ENCODE data around the gene AK3.

AK3 gene

DNA sequence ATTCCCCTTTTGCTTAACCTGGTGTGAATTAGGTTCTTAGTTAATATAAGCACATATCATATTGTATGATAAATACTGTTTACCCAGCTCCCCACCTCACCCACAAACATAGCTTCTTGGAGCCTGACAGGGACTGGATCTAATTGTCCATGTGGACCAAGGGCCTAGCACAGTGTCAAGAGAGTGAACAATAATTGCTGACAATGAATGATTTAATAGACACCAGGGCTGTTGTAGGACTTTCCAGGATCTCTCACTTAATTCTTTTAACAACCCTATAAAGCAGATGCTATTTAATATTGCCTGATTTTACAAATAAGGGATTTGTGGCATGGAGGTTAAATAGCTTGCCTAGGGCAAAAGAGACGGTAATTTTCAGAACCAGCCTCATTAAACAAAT lies 24.8 kb downstream of the AK3 start:
- H3K36me3 ChIP-seq (replicated peaks; ENCODE audit: low read depth, low read length) = peaks cover 44% of the 10 kb centered on the region
- H2AFZ ChIP-seq (ENCODE audit: low read depth, low read length) = no peak overlapping the region
- no peaks in the 10 kb centered on the region for H3K9me3 ChIP-seq (ENCODE audit: insufficient read depth, low read length)
- H4K20me1 ChIP-seq (ENCODE audit: insufficient read depth, low read length) = no peaks in the 10 kb centered on the region
- H3K9ac ChIP-seq (ENCODE audit: low read length) = no peak overlapping the region
- H3K27ac ChIP-seq (ENCODE audit: low read length) = no peak overlapping the region
- H3K4me2 ChIP-seq (ENCODE audit: low read length) = no peak overlapping the region
- H3K27me3 ChIP-seq (ENCODE audit: low read depth, low read length) = no peaks in the 10 kb centered on the region
- no peaks in the 10 kb centered on the region for H3K4me1 ChIP-seq (ENCODE audit: low read length)
- H3K79me2 ChIP-seq (ENCODE audit: low read length) = peaks cover 6% of the 10 kb centered on the region
- no peak overlapping the region for H3K4me3 ChIP-seq (ENCODE audit: low read length)
- no peak for TF ChIP-seq CTCF (IDR thresholded peaks at IDR 0.05; ENCODE audit: low read depth, low read length)
- TF ChIP-seq EZH2phosphoT487 (IDR thresholded peaks at IDR 0.05; ENCODE audit: low read depth) = no peak

DNA sequence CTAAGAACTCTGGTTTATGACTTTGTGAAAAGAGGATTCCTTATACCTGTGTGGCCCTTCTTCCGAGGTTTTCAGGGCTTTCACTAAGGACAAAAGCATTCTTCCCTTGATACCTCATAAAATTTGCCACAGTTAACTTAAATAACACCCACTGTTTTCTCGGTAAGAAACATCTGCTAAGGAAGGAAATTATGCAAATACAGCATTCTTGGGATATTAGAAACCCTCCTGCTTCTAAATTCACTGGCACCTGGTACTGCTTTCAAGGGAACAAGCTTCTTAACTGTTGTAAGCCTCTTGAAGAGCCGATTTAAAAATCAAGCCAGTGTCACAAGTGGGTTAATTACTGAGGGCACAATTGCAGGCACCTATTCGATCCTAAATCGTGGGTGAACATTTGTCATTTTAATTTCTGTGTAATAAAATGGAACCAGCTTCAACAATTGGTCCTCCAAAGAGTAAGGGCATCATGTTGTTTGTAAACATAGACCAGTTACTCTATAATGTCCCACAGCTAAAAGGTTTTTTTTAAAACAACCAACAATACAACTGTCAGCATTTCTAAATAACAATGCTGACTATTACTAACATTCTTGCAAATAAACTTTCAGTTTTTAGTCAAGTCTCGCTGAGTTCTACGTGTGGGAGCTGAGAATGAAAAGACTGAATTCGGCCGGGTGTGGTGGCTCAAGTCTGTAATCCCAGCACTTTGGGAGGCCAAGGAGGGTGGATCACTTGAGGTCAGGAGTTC lies 26.6 kb downstream of the AK3 start:
- Histone ChIP-seq H3K9me3 (ENCODE audit: insufficient read depth, low read length) (no peaks in the 10 kb centered on the region), H3K9ac (ENCODE audit: low read length) (no peak overlapping the region), H3K36me3 (replicated peaks; ENCODE audit: low read depth, low read length) (peaks cover 43% of the 10 kb centered on the region), H3K27ac (ENCODE audit: low read length) (no peak overlapping the region), H3K27me3 (ENCODE audit: low read depth, low read length) (no peaks in the 10 kb centered on the region), H4K20me1 (ENCODE audit: insufficient read depth, low read length) (no peaks in the 10 kb centered on the region), H3K4me3 (ENCODE audit: low read length) (no peak overlapping the region), H3K4me1 (ENCODE audit: low read length) (no peaks in the 10 kb centered on the region), H3K79me2 (ENCODE audit: low read length) (peaks cover 6% of the 10 kb centered on the region), H2AFZ (ENCODE audit: low read depth, low read length) (no peak overlapping the region), H3K4me2 (ENCODE audit: low read length) (no peak overlapping the region)
- no peak for TF ChIP-seq CTCF (IDR thresholded peaks at IDR 0.05; ENCODE audit: low read depth, low read length)
- TF ChIP-seq EZH2phosphoT487 (IDR thresholded peaks at IDR 0.05; ENCODE audit: low read depth) = no peak

DNA sequence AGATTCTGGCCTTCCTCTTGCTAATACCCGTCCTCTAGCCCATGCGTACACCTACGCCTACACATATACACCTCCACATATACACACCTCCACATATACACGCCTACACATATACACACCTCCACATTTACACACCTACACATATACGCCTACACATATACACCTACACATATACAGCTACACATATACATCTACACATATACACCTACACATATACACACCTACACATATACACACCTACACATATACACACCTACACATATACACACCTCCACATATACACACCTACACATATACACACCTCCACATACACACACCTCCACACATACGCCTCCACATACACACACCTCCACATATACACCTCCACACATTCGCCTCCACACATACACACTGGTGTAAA lies 27.2 kb downstream of the AK3 start:
- Histone ChIP-seq H3K9me3 (ENCODE audit: insufficient read depth, low read length) (no peaks in the 10 kb centered on the region), H3K79me2 (ENCODE audit: low read length) (peaks cover 6% of the 10 kb centered on the region), H3K36me3 (replicated peaks; ENCODE audit: low read depth, low read length) (peaks cover 44% of the 10 kb centered on the region), H2AFZ (ENCODE audit: low read depth, low read length) (no peak overlapping the region), H3K9ac (ENCODE audit: low read length) (no peak overlapping the region), H3K4me3 (ENCODE audit: low read length) (no peak overlapping the region), H3K27me3 (ENCODE audit: low read depth, low read length) (no peaks in the 10 kb centered on the region), H3K27ac (ENCODE audit: low read length) (no peak overlapping the region), H4K20me1 (ENCODE audit: insufficient read depth, low read length) (no peaks in the 10 kb centered on the region), H3K4me2 (ENCODE audit: low read length) (no peak overlapping the region), H3K4me1 (ENCODE audit: low read length) (no peaks in the 10 kb centered on the region)
- no peak for TF ChIP-seq CTCF (IDR thresholded peaks at IDR 0.05; ENCODE audit: low read depth, low read length)
- TF ChIP-seq EZH2phosphoT487 (IDR thresholded peaks at IDR 0.05; ENCODE audit: low read depth) = no peak

GRCh38 chr9:4709380-4709779 lies 31.6 kb downstream of the AK3 start:
- no peak overlapping the region for H3K4me3 ChIP-seq (ENCODE audit: low read length)
- H3K27me3 ChIP-seq (ENCODE audit: low read depth, low read length) = no peaks in the 10 kb centered on the region
- H3K4me2 ChIP-seq (ENCODE audit: low read length) = no peak overlapping the region
- no peak overlapping the region for H2AFZ ChIP-seq (ENCODE audit: low read depth, low read length)
- H3K4me1 ChIP-seq (ENCODE audit: low read length) = no peaks in the 10 kb centered on the region
- H3K9ac ChIP-seq (ENCODE audit: low read length) = no peak overlapping the region
- peaks cover 6% of the 10 kb centered on the region for H3K79me2 ChIP-seq (ENCODE audit: low read length)
- no peaks in the 10 kb centered on the region for H4K20me1 ChIP-seq (ENCODE audit: insufficient read depth, low read length)
- no peak for TF ChIP-seq CTCF (IDR thresholded peaks at IDR 0.05; ENCODE audit: low read depth, low read length)
- no peak for TF ChIP-seq EZH2phosphoT487 (IDR thresholded peaks at IDR 0.05; ENCODE audit: low read depth)
- peaks cover 28% of the 10 kb centered on the region for H3K36me3 ChIP-seq (replicated peaks; ENCODE audit: low read depth, low read length)
- no peak overlapping the region for H3K27ac ChIP-seq (ENCODE audit: low read length)
- no peaks in the 10 kb centered on the region for H3K9me3 ChIP-seq (ENCODE audit: insufficient read depth, low read length)
